Limb (tissue), 2 donors: ENCODE measurements around the gene DUS3L.

Experiments used
- DNase-seq, 2 donors: peaks; one replicate each; pipeline ENCODE4 v3.0.0-alpha.2; 2016; ENCODE audit errors: extremely low spot score in 2 of 2

Gene DUS3L

DNA sequence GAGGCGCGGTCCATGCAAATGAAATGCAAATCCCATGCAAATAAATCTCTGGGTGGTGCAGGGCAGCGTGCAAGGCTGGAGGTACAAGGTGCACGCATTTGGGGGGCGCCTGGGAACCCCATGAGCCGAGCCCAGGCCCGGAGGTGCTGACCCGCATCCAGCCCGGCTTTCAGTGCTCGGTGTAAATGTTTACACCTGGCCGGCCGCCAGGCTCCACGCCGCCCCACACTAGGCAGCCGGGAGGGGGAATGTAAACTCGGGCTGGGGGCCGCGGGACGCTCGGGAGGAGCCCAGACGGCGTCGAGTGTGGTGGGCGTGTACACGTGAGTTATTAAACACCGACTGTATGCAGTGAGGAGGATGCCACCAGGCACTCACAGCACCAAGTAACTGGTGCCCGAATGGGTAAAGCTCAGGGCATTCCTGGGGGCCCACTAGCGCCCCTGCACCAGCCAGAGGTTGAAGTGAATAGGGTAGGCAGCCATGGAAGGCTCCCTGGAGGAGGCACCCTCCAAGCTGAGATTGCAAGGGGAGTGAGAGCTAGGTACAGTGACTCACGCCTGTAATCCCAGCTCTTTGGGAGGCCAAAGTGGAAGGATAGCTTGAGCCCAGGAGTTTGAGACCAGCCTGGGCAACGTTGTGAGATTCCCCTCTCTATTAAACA lies 31.4 kb upstream of the DUS3L start:
- no peak for DNase-seq

GRCh38 chr19:5821521-5822180 lies 30.7 kb upstream of the DUS3L start:
- DNase-seq: no peak

DNA sequence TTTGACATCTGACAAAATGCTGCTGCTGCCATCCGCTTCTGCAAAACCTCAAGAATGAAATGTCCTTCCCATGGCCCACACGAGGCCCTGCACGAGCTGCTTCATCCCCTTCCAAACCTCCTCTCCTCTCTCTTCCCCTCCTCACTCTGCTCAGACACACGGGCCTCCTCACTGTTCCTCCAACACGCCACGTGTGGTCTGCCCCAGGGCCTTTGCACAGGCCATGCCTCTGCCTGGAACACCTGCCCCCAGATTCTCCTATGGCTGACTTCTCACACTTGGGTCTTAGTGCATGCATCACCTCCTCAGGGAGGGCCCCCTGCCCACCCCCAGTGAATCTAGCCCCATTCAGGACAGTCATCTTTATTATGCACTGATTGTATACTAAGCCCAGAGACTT lies 29.8 kb upstream of the DUS3L start:
- DNase-seq: no peak

GRCh38 chr19:5818594-5818993 lies 27.6 kb upstream of the DUS3L start:
- DNase-seq: no peak

DNA sequence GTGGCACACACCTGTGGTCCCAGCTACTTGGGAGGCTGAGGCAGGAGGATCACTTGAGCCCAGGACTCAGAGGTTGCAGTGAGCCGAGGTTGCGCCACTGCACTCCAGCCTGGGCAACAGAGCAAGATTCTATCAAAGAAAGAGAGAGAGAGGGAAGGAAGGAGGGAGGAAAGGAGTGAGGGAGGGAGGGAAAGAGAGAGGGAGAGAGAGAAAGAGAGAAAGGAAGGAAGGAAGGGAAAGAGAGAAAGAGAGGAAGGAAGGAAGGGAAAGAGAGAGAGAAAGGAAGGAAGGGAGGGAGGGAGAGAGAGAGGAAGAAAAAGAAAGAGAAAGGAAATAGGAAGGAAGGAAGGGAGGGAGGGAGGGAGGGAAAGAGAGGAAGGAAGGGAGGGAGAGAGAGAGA lies 26.3 kb upstream of the DUS3L start:
- no peak for DNase-seq

DNA sequence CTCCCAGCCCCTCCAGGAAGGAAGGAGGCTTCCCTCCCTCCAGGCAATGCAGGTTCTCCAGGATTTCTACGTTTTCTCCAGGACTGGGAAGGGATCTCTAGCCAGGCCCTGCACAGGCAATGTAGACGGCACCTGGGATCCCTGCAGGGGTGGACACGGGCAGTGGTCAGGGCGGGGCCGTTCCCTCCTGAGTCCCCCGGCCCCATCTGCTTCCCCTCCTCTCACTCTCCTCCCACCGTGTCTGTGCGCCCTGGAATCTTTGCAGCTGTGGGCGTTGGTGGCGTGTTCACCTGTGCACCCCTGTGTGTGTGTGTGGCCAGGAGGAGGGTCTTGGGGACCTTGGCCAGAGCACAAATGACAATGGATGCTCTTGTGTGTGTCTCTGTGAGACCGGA lies 23.9 kb upstream of the DUS3L start:
- no peak for DNase-seq

DNA sequence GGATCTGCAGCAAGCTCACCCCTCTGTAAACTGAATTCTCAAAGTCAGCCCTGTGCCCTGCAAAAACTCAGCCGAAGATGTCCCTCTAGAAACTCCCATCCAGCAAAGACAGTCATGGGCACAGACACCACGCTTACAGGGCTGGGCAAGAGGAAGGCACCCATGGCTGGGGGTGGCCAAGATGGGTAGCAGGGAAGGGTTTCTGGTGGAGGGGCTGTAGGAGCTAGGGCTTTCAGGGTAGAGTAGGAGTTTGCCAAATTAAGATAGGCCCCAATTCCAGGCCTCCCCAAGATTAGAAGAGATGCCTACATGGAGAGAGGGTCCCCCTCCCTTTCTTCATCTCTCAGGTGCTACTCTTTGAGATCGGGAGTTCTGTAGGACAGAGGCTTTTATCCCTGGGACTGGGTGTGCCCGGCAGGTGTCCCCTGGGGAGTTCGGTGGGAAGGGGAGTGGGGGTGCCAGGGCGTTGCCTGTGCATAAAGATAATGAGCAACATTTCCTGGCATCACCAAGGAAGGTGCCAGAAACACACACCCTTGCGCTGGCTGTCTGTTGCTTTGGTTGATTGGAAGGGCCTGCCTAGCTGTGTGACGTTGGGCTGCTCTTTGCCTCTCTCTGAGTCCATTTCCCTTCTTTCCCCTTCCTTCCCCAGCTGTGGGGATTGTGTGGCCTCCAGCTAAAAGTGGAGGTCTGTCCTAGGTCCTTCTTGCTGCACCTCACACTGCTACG lies 23.3 kb upstream of the DUS3L start:
- DNase-seq: no peak

- no peak for DNase-seq
Measured at GRCh38 chr19:5811117-5811516, 20.2 kb upstream of the DUS3L start.

DNA sequence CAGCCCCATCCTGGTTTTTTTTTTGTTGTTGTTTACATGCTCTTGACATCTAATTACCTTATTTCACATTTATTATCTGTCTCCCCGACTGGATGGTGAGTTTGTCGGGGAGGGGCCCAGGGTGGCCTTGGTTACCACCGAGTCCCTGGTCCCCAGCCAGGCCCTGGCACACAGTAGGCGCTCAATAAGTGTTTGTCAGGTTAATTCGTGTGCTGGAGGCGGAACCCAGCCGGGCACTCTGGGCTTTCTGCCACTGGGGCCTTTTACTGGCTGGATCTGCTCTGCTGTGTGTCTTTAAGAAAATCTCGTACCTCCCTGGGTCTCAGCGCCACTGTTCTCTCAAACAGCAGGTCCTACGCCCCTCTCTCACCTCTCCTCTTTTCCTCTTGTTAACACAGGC lies 18.5 kb upstream of the DUS3L start:
- no peak for DNase-seq

- DNase-seq: no peak
Measured at GRCh38 chr19:5809053-5809452, 18.1 kb upstream of the DUS3L start.

- no peak for DNase-seq
Measured at GRCh38 chr19:5808120-5808816, 17.3 kb upstream of the DUS3L start.

- no peak for DNase-seq
Measured at GRCh38 chr19:5806905-5807304, 15.9 kb upstream of the DUS3L start.

GRCh38 chr19:5806133-5806489 lies 15.1 kb upstream of the DUS3L start:
- no peak for DNase-seq

DNA sequence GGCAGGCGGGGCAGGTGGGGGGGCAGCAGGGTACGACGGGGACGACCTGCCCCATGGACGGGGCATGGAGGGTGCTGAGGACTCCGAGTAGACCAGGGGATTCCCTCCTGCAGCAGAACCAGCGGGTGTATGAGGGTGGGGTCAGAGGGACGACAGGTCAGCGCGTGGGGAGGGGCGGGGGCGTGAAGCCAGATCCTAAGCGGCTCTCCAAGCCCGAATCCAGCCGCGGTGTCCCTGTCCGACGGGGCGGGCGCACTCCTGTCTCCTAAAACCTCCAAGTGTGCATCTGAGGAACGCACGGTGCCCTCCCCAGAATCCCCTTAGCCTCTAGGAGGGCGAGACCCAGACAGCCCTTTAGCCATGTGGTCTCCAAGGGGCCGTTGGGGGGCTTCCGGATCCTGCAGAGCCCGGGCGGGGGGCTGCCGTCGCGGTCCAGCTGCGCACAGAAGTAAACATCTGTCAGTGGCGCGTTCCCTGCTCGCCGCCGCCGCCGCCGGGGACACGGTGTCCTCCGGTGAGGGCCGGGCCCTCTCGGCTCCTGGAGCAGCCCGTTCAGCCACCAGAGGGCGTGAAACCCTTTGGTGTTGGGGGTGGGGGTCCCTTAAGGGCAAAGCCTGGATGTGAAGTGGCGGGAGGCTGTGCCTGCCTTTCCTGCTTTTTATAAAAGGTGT lies 14.6 kb upstream of the DUS3L start:
- peak; percentile 44 to 84 for DNase-seq

GRCh38 chr19:5804516-5805461 lies 13.8 kb upstream of the DUS3L start, which contains the start of gene NRTN:
Gene NRTN (plus strand): TSS chr19:5805067. CDS start chr19:5824166, 19,099 bp downstream.
- peak in 1 of 2 donors; percentile 76 for DNase-seq

GRCh38 chr19:5803752-5804515 lies 13.0 kb upstream of the DUS3L start:
- peak; percentile 92 to 97 for DNase-seq

DNA sequence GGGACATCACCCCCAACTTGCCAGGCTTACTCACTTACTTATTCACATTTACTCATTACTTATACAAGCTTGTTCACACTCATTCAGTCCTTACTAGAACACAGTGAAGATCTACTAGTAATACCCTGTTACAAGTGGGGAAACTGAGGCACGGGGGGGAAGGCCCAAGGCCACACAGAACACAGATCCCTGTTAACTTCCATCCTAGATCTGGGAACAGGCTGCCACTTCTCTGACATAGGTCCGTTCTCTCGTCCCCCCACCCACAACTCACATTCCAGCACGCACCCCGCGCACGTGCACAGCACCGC lies 12.4 kb upstream of the DUS3L start:
- DNase-seq: no peak

GRCh38 chr19:5801796-5802619 lies 11.0 kb upstream of the DUS3L start:
- peak; percentile 57 to 85 for DNase-seq
